Measurements from ENCODE around the gene CERT1. TPM values are rescaled to one million over a fixed set of nuclear protein-coding genes. Genes with fewer than 3 reads are reported as not detected.

The CERT1 gene
- total RNA-seq, 1 donor from 2014 or later = 36.2 TPM

GRCh38 chr5:75450069-75450468, 61.4 kb downstream of the CERT1 start:
- TF ChIP-seq CTCF (IDR thresholded peaks at IDR 0.05) = no peak
- peaks cover 14% of the 10 kb centered on the region for H3K36me3 Mint-ChIP-seq (ENCODE audit: low read depth)

DNA sequence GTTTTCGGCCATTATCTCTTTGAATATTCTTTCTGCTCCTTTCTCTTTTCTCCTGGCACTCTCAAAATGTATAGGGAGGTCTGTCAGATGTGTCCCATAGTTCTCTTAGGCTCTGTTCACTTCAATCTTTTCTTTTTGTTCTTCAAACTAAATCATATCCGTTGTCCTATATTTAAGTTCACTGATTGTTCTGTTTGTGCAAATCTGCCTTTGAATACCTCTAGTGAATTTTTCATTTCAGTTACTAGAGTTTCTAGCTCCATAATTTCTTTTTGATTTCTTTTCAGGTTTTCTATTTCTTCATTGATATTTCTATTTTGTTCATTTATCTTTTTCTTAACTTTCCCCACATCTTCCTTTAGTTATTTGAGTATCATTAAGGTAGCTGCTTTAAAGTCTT, 65.4 kb downstream of the CERT1 start:
- Mint-ChIP-seq H3K9me3 (ENCODE audit: low read depth) (peaks cover 22% of the 10 kb centered on the region), H3K27ac (ENCODE audit: unreplicated experiment) (no peak overlapping the region), H3K27me3 (ENCODE audit: low read depth) (no peaks in the 10 kb centered on the region), H3K4me1 (ENCODE audit: low read depth) (no peaks in the 10 kb centered on the region), H3K36me3 (ENCODE audit: low read depth) (peaks cover 11% of the 10 kb centered on the region), H3K4me3 (ENCODE audit: unreplicated experiment) (no peak overlapping the region)
- no peak for DNase-seq (ENCODE audit: low spot score)
- TF ChIP-seq CTCF (IDR thresholded peaks at IDR 0.05) = no peak

More at GRCh38 chr5:75450069-75450468, 61.4 kb downstream of the CERT1 start:
- Mint-ChIP-seq H3K27me3 (ENCODE audit: low read depth) (no peaks in the 10 kb centered on the region), H3K4me1 (ENCODE audit: low read depth) (no peaks in the 10 kb centered on the region), H3K9me3 (ENCODE audit: low read depth) (peaks cover 10% of the 10 kb centered on the region), H3K4me3 (ENCODE audit: unreplicated experiment) (no peak overlapping the region), H3K27ac (ENCODE audit: unreplicated experiment) (no peak overlapping the region)
- DNase-seq (ENCODE audit: low spot score) = no peak

- H3K4me3 Mint-ChIP-seq (ENCODE audit: unreplicated experiment) = no peak overlapping the region
- no peak overlapping the region for H3K27ac Mint-ChIP-seq (ENCODE audit: unreplicated experiment)
Measured at GRCh38 chr5:75441560-75441959, 69.9 kb downstream of the CERT1 start.

GRCh38 chr5:75439276-75439675, 72.2 kb downstream of the CERT1 start:
- Mint-ChIP-seq H3K4me3 (ENCODE audit: unreplicated experiment) (no peak overlapping the region), H3K27ac (ENCODE audit: unreplicated experiment) (no peak overlapping the region), H3K4me1 (ENCODE audit: low read depth) (peaks cover 14% of the 10 kb centered on the region), H3K9me3 (ENCODE audit: low read depth) (peaks cover 12% of the 10 kb centered on the region), H3K27me3 (ENCODE audit: low read depth) (no peaks in the 10 kb centered on the region), H3K36me3 (ENCODE audit: low read depth) (peaks cover 9% of the 10 kb centered on the region)
- DNase-seq (ENCODE audit: low spot score) = no peak
- no peak for TF ChIP-seq CTCF (IDR thresholded peaks at IDR 0.05)

More at GRCh38 chr5:75441560-75441959, 69.9 kb downstream of the CERT1 start:
- TF ChIP-seq CTCF (IDR thresholded peaks at IDR 0.05) = no peak
- H3K9me3 Mint-ChIP-seq (ENCODE audit: low read depth) = peaks cover 20% of the 10 kb centered on the region
- no peaks in the 10 kb centered on the region for H3K4me1 Mint-ChIP-seq (ENCODE audit: low read depth)
- H3K27me3 Mint-ChIP-seq (ENCODE audit: low read depth) = no peaks in the 10 kb centered on the region
- H3K36me3 Mint-ChIP-seq (ENCODE audit: low read depth) = peaks cover 8% of the 10 kb centered on the region
- no peak for DNase-seq (ENCODE audit: low spot score)

DNA sequence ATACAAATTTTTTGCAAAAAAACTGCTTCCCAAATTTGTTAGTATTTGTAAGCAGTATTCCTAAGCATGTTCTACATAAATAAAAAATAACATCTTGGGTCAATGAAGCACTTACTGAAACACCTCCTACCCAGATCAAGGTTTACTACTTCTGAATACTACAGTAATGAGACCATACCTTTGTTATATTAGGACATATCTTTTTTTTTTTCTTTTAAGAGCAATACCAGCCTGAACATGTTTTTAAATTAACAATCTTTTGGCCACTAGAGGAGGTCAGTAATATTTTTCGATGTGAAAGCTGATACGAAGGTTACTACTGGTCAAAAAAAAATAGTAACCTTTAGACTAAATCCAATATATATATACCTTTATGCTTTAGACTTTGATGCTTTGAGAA, 72.7 kb downstream of the CERT1 start:
- H3K27me3 Mint-ChIP-seq (ENCODE audit: low read depth) = no peaks in the 10 kb centered on the region
- H3K27ac Mint-ChIP-seq (ENCODE audit: unreplicated experiment) = no peak overlapping the region
- H3K4me3 Mint-ChIP-seq (ENCODE audit: unreplicated experiment) = no peak overlapping the region
- peak; percentile 42 for TF ChIP-seq CTCF (IDR thresholded peaks at IDR 0.05)
- H3K9me3 Mint-ChIP-seq (ENCODE audit: low read depth) = peaks cover 12% of the 10 kb centered on the region
- no peak for DNase-seq (ENCODE audit: low spot score)
- H3K4me1 Mint-ChIP-seq (ENCODE audit: low read depth) = peaks cover 14% of the 10 kb centered on the region
- peaks cover 9% of the 10 kb centered on the region for H3K36me3 Mint-ChIP-seq (ENCODE audit: low read depth)

Data from chondrocyte (in vitro differentiated cells).